Caco-2 (cell line): Measurements from ENCODE around the gene IGSF23. TPM values are rescaled to one million over a fixed set of nuclear protein-coding genes. Genes with fewer than 3 reads are reported as not detected.
"Not testable (repeated sequence)": the region's sequence is repeated elsewhere in the genome, so short reads cannot be mapped to it uniquely, and the experiment has no call there.

Source experiments
- BruUV-seq: library from RNA; stranded (reverse); fragments of 400-500 nt; replicated peaks from 2 replicates; lab custom pipeline; 2021; lab: Mats Ljungman, UMichigan
- CTCF ChIA-PET: fragments of 300-600 bp; sonication (Branson Sonifier 250); formaldehyde crosslinking; loops from one replicate; lab custom pipeline; 2022; ENCODE audit warnings: antibody characterized with exemption; lab: Charles Lee
- POLR2A ChIA-PET: fragments of 300-600 bp; sonication (Branson Sonifier 250); formaldehyde crosslinking; loops from one replicate; lab custom pipeline; 2022; ENCODE audit warnings: antibody characterized with exemption; lab: Charles Lee
- DNase-seq, 2 experiments: peaks; one replicate each; pipeline versions ENCODE4 v3.0.0 to v3.0.0-alpha.2; 2020 to 2022
- H3K27me3 ChIP-seq: replicated peaks from 2 replicates; pipeline ENCODE4 v1.6.0; 2011; ENCODE audit warnings: low read length; ENCODE audit not compliant: control insufficient read depth, insufficient read depth
- H3K36me3 ChIP-seq: 2 replicates; pipeline ENCODE4 v1.5.1; 2011; ENCODE audit warnings: low read length; ENCODE audit not compliant: control insufficient read depth, insufficient read depth
- H3K4me1 ChIP-seq: fragments of 250-450 bp; sonication (Bioruptor Pico); 2 replicates; pipeline ENCODE4 v1.5.1; 2020; ENCODE audit warnings: mild to moderate bottlenecking
- H3K4me3 ChIP-seq: 2 replicates; pipeline ENCODE4 v1.5.1; 2011; ENCODE audit warnings: low read depth, mild to moderate bottlenecking, control low read depth, low read length
- H3K9me3 ChIP-seq: fragments of 250-450 bp; sonication (Bioruptor Pico); 2 replicates; pipeline ENCODE4 v1.5.1; 2020; ENCODE audit warnings: mild to moderate bottlenecking, moderate library complexity
- H3K27ac Mint-ChIP-seq: one replicate; pipeline ENCODE4 v1.8.0; 2022; ENCODE audit warnings: mixed read lengths; ENCODE audit not compliant: unreplicated experiment
- H3K27me3 Mint-ChIP-seq: one replicate; pipeline ENCODE4 v1.8.0; 2022; ENCODE audit warnings: mixed read lengths; ENCODE audit not compliant: insufficient read depth, unreplicated experiment
- H3K36me3 Mint-ChIP-seq: one replicate; pipeline ENCODE4 v1.8.0; 2022; ENCODE audit warnings: mild to moderate bottlenecking, mixed read lengths; ENCODE audit not compliant: insufficient read depth, unreplicated experiment
- H3K4me1 Mint-ChIP-seq: one replicate; pipeline ENCODE4 v1.8.0; 2022; ENCODE audit warnings: low read depth, mixed read lengths; ENCODE audit not compliant: unreplicated experiment
- H3K4me3 Mint-ChIP-seq: one replicate; pipeline ENCODE4 v1.8.0; 2022; ENCODE audit warnings: mild to moderate bottlenecking, moderate library complexity, mixed read lengths; ENCODE audit not compliant: unreplicated experiment
- H3K9me3 Mint-ChIP-seq: one replicate; pipeline ENCODE4 v1.8.0; 2022; ENCODE audit warnings: mixed read lengths; ENCODE audit not compliant: unreplicated experiment
- intact Hi-C: fragments of 100-400 bp; cut with micrococcal nuclease; formaldehyde crosslinking; loops from one replicate; pipeline ENCODE4 v1.10.0; 2022; ENCODE audit not compliant: unreplicated experiment
- total RNA-seq: library from RNA; stranded (reverse); gene quantifications from 2 replicates; pipeline ENCODE4 v1.2.3, GENCODE V29; 2022
- TF ChIP-seq, protein P1 (sequence below), 2 experiments: fragments of 200-600 bp in 1 of 2; IDR thresholded peaks; 1 replicate in 1 of 2; 2 replicates in 1 of 2; pipeline versions ENCODE4 v1.5.1 to v1.8.0; 2011 to 2022; ENCODE audit warnings: antibody characterized with exemption in 1 of 2, control low read depth in 1 of 2, inconsistent platforms in 1 of 2, low read depth in 1 of 2, low read length in 1 of 2, mild to moderate bottlenecking in 1 of 2, moderate library complexity in 1 of 2; ENCODE audit not compliant: insufficient read depth in 1 of 2, severe bottlenecking in 1 of 2, unreplicated experiment in 1 of 2

Gene IGSF23
- total RNA-seq, 1 experiment from 2014 or later: 3.9 TPM

DNA sequence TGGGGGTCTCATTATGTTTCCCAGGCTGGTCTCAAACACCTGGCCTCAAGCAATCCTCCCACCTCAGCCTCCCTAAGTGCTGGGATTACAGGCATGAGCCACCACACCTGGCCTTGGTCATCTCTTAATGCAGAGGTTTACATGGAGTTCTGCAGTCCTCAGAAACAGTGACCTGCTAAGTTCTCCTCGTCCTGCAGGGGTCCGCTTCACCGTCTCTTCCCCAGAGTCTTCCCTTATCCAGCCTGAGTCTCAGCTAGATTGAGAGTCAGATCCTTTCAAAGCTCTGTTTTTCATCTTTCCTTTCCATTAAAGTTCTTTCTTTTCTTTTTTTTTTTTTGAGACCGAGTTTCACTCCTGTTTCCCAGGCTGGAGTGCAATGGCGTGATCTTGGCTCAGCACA is 2.9 kb upstream of the IGSF23 start:
- CTCF ChIA-PET: interaction anchor here (0.5 to 1.8 kb wide), 15 partner anchors 8 to 305 kb away, joined by 3 to 16 read pairs (median 5); partner anchors contain the start of gene PVR
- intact Hi-C loops: loop anchor here (1.0 to 5.0 kb wide), 2 partner anchors 33 to 47 kb away; no protein-coding TSS in a partner anchor
- H3K4me3 ChIP-seq, BruUV-seq, H3K9me3 Mint-ChIP-seq, H3K4me3 Mint-ChIP-seq, H3K9me3 ChIP-seq, H3K27me3 Mint-ChIP-seq, H3K27me3 ChIP-seq, H3K36me3 Mint-ChIP-seq, H3K36me3 ChIP-seq: not testable (repeated sequence)
- DNase-seq: peak; percentile 68 to 69
- TF ChIP-seq, protein P1, sequence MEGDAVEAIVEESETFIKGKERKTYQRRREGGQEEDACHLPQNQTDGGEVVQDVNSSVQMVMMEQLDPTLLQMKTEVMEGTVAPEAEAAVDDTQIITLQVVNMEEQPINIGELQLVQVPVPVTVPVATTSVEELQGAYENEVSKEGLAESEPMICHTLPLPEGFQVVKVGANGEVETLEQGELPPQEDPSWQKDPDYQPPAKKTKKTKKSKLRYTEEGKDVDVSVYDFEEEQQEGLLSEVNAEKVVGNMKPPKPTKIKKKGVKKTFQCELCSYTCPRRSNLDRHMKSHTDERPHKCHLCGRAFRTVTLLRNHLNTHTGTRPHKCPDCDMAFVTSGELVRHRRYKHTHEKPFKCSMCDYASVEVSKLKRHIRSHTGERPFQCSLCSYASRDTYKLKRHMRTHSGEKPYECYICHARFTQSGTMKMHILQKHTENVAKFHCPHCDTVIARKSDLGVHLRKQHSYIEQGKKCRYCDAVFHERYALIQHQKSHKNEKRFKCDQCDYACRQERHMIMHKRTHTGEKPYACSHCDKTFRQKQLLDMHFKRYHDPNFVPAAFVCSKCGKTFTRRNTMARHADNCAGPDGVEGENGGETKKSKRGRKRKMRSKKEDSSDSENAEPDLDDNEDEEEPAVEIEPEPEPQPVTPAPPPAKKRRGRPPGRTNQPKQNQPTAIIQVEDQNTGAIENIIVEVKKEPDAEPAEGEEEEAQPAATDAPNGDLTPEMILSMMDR (IDR thresholded peaks at IDR 0.05; ENCODE audit: insufficient read depth in 1 of 2, low read depth in 1 of 2, low read length in 1 of 2, severe bottlenecking in 1 of 2, unreplicated experiment in 1 of 2): peak; percentile 32 to 52
- Mint-ChIP-seq H3K4me1 (peaks cover 41% of the 10 kb centered on the region), H3K27ac (peak overlapping the region; percentile 78)
- peaks cover 52% of the 10 kb centered on the region for H3K4me1 ChIP-seq
- POLR2A ChIA-PET: interaction anchor here (0.6 to 1.3 kb wide), 2 partner anchors 22 to 47 kb away, joined by 3 to 4 read pairs; no protein-coding TSS in a partner anchor

- peaks cover 39% of the 10 kb centered on the region for H3K4me1 Mint-ChIP-seq
- no peak overlapping the region for H3K4me3 Mint-ChIP-seq
- DNase-seq: peak; percentile 85 to 86
- ChIA-PET CTCF (interaction anchor here (1.0 to 2.0 kb wide), 4 partner anchors 24 to 159 kb away, joined by 5 to 7 read pairs (median 6); no protein-coding TSS in a partner anchor), POLR2A (no interaction called here)
- no peaks in the 10 kb centered on the region for H3K36me3 ChIP-seq
- no peaks in the 10 kb centered on the region for H3K36me3 Mint-ChIP-seq
- H3K9me3 Mint-ChIP-seq: no peaks in the 10 kb centered on the region
- peaks cover 57% of the 10 kb centered on the region for H3K4me1 ChIP-seq
- H3K4me3 ChIP-seq: no peak overlapping the region
- intact Hi-C loops: loop anchor here (1.0 to 5.0 kb wide), 3 partner anchors 15 to 35 kb away; no protein-coding TSS in a partner anchor
- H3K27ac Mint-ChIP-seq: peak overlapping the region; percentile 78
- BruUV-seq: no TSS peak
- H3K27me3 ChIP-seq: no peaks in the 10 kb centered on the region
- TF ChIP-seq, protein P1 (IDR thresholded peaks at IDR 0.05; ENCODE audit: insufficient read depth in 1 of 2, low read depth in 1 of 2, low read length in 1 of 2, severe bottlenecking in 1 of 2, unreplicated experiment in 1 of 2): no peak
- no peaks in the 10 kb centered on the region for H3K27me3 Mint-ChIP-seq
- H3K9me3 ChIP-seq: no peaks in the 10 kb centered on the region
Observed at GRCh38 chr19:44611812-44612295, 1.5 kb upstream of the IGSF23 start.

DNA sequence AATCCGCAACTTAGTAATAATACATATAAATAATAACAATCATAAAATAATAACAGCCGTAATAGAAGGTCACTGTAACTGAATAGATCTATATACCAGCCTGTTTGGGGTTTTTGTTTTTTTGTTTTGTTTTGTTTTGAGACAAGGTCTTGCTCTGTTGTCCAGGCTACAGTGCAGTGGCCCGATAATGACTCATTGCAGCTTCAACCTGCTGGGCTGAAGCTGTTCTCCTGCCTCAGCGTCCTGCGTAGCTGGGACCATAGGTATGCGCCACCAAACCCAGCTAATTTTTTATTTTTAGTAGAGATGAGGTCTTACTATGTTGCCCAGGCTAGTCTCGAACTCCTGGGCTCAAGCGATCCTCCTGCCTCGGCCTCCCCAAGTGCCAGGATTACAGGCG is 950 bp downstream of the IGSF23 start:
- Mint-ChIP-seq H3K4me3 (no peak overlapping the region), H3K4me1 (peaks cover 22% of the 10 kb centered on the region), H3K27ac (peak overlapping the region; percentile 78), H3K27me3 (no peaks in the 10 kb centered on the region), H3K36me3 (no peaks in the 10 kb centered on the region), H3K9me3 (no peaks in the 10 kb centered on the region)
- ChIA-PET POLR2A (no interaction called here), CTCF (interaction anchor here (1.1 kb wide), 1 partner anchor 111 kb away, joined by 3 read pairs; no protein-coding TSS in a partner anchor)
- no peak overlapping the region for H3K4me3 ChIP-seq
- no TSS peak for BruUV-seq
- no peaks in the 10 kb centered on the region for H3K9me3 ChIP-seq
- H3K36me3 ChIP-seq: peaks cover 2% of the 10 kb centered on the region; the same call in 1 of the 2 replicates
- intact Hi-C loops: loop anchor here (5.0 kb wide), 1 partner anchor 37 kb away; no protein-coding TSS in a partner anchor
- no peaks in the 10 kb centered on the region for H3K27me3 ChIP-seq
- no peak for DNase-seq
- TF ChIP-seq, protein P1 (IDR thresholded peaks at IDR 0.05; ENCODE audit: insufficient read depth in 1 of 2, low read depth in 1 of 2, low read length in 1 of 2, severe bottlenecking in 1 of 2, unreplicated experiment in 1 of 2): no peak
- peaks cover 62% of the 10 kb centered on the region for H3K4me1 ChIP-seq
